Activated gamma-delta T cell treated with anti-CD3 and anti-CD28 coated beads, Interleukin-2, amount 50 U/mL, for 16 hours (primary cell): ENCODE data around the gene ETS2.

Experiments
- DNase-seq: peaks from one replicate; pipeline ENCODE4 v3.0.0-alpha.2; 2020; ENCODE audit warnings: low read depth

Gene ETS2

GRCh38 chr21:38777531-38777930 is 28.2 kb upstream of the ETS2 start:
- no peak for DNase-seq

GRCh38 chr21:38780879-38781278 is 24.9 kb upstream of the ETS2 start:
- no peak for DNase-seq

- DNase-seq = no peak
Measured at GRCh38 chr21:38784458-38785266, 21.1 kb upstream of the ETS2 start.

GRCh38 chr21:38785483-38785882 is 20.2 kb upstream of the ETS2 start:
- no peak for DNase-seq

GRCh38 chr21:38787016-38787415 is 18.7 kb upstream of the ETS2 start:
- DNase-seq = no peak

GRCh38 chr21:38787461-38788274 is 18.1 kb upstream of the ETS2 start:
- no peak for DNase-seq

- no peak for DNase-seq
Measured at GRCh38 chr21:38788275-38788905, 17.3 kb upstream of the ETS2 start.

- no peak for DNase-seq
Measured at GRCh38 chr21:38789275-38789674, 16.5 kb upstream of the ETS2 start.

GRCh38 chr21:38790059-38790458 is 15.7 kb upstream of the ETS2 start:
- DNase-seq = no peak

- DNase-seq = no peak
Measured at GRCh38 chr21:38790961-38791360, 14.8 kb upstream of the ETS2 start.

GRCh38 chr21:38792676-38793459 is 12.9 kb upstream of the ETS2 start:
- no peak for DNase-seq

GRCh38 chr21:38793926-38794713 is 11.6 kb upstream of the ETS2 start:
- no peak for DNase-seq

GRCh38 chr21:38794978-38795377 is 10.8 kb upstream of the ETS2 start:
- no peak for DNase-seq

- DNase-seq = no peak
Measured at GRCh38 chr21:38795475-38795874, 10.3 kb upstream of the ETS2 start.

- DNase-seq = no peak
Measured at GRCh38 chr21:38796424-38796823, 9.3 kb upstream of the ETS2 start.

- no peak for DNase-seq
Measured at GRCh38 chr21:38797470-38797869, 8.3 kb upstream of the ETS2 start.

GRCh38 chr21:38798081-38798480 is 7.6 kb upstream of the ETS2 start:
- no peak for DNase-seq

GRCh38 chr21:38798481-38798882 is 7.2 kb upstream of the ETS2 start:
- DNase-seq = no peak

GRCh38 chr21:38800046-38800758 is 5.5 kb upstream of the ETS2 start:
- no peak for DNase-seq

GRCh38 chr21:38800924-38801744 is 4.6 kb upstream of the ETS2 start:
- no peak for DNase-seq
